Adrenal gland (tissue), 5 donors: ENCODE results near the gene PLCH2.

Source experiments
- CTCF ChIP-seq, 6 experiments: fragments of 450-650 bp in 4 of 6; fragments of 200-600 bp in 2 of 6; sonication (generic) in 1 of 6; IDR thresholded peaks; 1 replicate in 5 of 6; 2 replicates in 1 of 6; pipeline versions ENCODE4 v1.5.1 to v1.8.0; 2016 to 2021; ENCODE audit warnings: antibody characterized with exemption in 6 of 6, mild to moderate bottlenecking in 2 of 6, moderate library complexity in 1 of 6
- POLR2A ChIP-seq, 2 donors: fragments of 450-650 bp; IDR thresholded peaks; one replicate each; pipeline ENCODE4 v1.6.1; 2017; ENCODE audit warnings: antibody characterized with exemption in 2 of 2, mild to moderate bottlenecking in 2 of 2, moderate library complexity in 1 of 2
- donor health status: DM: no; HTN: no; CAD: no.

- TF ChIP-seq CTCF (IDR thresholded peaks at IDR 0.05) = no peak
- no peak for TF ChIP-seq POLR2A (IDR thresholded peaks at IDR 0.05)
Observed at GRCh38 chr1:2469103-2469940, 6.8 kb upstream of the PLCH2 start.
